GM12874 (cell line): Measurements from ENCODE around the gene RNF223.

ENCODE experiments used
- CTCF ChIP-seq: IDR thresholded peaks from 2 replicates; pipeline ENCODE4 v1.5.1; 2011; ENCODE audit warnings: low read depth, mild to moderate bottlenecking, control low read depth, low read length, moderate library complexity; ENCODE audit not compliant: insufficient read depth

Gene RNF223

DNA sequence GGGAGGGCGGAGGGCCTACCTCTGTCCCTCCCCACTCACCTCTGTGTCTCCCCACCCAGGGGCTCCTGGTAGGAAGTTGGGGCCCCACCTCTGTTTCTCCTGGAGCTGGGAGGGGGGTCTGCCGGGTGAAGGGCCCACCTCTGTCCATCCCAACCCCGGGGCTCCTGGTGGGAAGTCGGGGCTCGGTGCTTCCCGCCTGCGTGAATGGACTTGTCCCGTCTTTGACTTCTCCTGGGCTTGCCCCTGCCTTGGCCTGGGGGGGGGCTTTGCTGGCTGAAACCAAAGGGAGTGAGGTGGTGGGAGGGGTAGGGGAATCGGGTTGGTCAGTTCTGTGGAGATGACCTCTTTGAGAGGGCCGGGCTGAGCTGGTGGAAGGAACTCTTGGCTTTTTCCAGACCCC, 48.4 kb downstream of the RNF223 start:
- TF ChIP-seq CTCF: no peak

GRCh38 chr1:1024771-1025699, 49.1 kb downstream of the RNF223 start:
- no peak for TF ChIP-seq CTCF

DNA sequence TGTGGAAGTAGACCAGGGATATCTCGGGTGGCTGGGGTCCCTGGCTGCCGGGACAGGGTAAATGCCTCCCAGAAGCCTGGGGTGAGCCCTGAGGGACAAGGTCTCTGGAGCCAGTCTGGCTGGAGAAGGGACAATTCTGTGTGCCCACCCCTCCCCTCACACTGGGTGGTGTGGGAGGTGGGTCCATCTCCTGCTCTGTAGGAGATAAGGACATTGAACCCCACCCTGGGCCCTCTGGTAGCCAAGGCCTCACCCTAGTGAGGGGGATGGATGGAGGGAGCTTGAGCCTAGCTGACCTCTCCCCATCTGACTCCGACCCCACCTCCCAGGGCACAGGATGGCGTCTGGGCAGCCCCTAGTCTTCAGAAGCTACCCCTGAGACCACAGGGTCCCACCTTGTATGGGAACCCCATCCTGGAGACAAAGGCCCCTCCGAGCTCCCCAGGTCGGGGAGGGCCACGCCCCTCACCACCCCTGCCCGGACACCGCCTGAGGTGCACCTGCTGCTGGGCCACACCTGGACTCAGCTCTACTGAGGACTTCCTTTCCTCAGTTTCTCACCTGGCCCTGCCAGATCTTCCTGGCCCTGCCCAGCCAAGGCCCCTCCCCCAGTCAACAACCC, 49.8 kb downstream of the RNF223 start:
- TF ChIP-seq CTCF: no peak

- no peak for TF ChIP-seq CTCF
Observed at GRCh38 chr1:1023700-1024099, 50.4 kb downstream of the RNF223 start.

DNA sequence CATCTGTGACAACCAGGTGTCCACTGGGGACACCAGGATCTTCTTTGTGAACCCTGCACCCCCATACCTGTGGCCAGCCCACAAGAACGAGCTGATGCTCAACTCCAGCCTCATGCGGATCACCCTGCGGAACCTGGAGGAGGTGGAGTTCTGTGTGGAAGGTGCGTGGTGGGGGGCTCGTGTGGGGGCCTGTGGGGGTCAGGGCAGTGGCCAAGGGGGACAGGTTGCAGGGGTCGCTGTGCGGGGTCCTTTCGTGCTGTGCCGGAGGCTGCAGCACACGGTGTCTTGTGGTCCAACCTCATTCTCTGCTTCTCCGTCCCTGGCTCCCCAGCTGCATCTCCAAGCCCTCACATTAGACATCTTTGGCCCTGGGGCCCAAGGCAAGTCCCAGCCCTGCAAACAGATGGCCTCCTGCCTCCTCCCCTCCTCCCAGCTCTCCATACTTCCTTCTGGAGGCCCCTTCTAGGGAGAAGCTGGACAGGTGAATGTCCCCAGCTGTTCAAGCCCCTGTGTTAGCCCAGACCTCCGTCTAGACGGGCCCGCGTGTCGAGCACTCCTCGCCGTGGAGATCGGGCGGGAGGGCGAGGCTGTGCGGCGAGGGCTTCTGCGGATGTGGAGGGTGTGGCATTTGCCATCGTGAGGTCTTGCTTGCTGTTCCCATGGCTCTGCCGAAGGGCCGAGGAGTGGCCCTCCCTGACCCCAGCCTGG, 51.6 kb downstream of the RNF223 start:
- TF ChIP-seq CTCF: no peak

GRCh38 chr1:1021920-1022259, 52.2 kb downstream of the RNF223 start:
- TF ChIP-seq CTCF: no peak

GRCh38 chr1:1021010-1021919, 52.8 kb downstream of the RNF223 start:
- TF ChIP-seq CTCF: no peak
